ENCODE measurements around the gene VAMP2.

The VAMP2 gene

GRCh38 chr17:8122924-8123694 is 39.6 kb downstream of the VAMP2 start:
- no peak for DNase-seq

GRCh38 chr17:8122422-8122923 is 40.3 kb downstream of the VAMP2 start:
- no peak for DNase-seq

GRCh38 chr17:8121681-8122421 is 40.9 kb downstream of the VAMP2 start:
- peak in 1 of 2 experiments; percentile 67 for DNase-seq

- no peak for DNase-seq
Measured at GRCh38 chr17:8121407-8121680, 41.4 kb downstream of the VAMP2 start.

- DNase-seq = peak; percentile 74 to 84
Measured at GRCh38 chr17:8120520-8121406, 42.0 kb downstream of the VAMP2 start.

GRCh38 chr17:8119581-8120519 is 42.9 kb downstream of the VAMP2 start:
- DNase-seq = peak; percentile 93 to 94

- DNase-seq = peak; percentile 85 to 95
Measured at GRCh38 chr17:8118769-8119580, 43.8 kb downstream of the VAMP2 start.

GRCh38 chr17:8117980-8118768 is 44.6 kb downstream of the VAMP2 start, which contains the start of gene ALOXE3:
TSS of gene ALOXE3 (minus strand) at chr17:8118514. CDS start at chr17:8117990, 524 bp downstream.
- DNase-seq = no peak

- no peak for DNase-seq
Measured at GRCh38 chr17:8117367-8117979, 45.3 kb downstream of the VAMP2 start.

- no peak for DNase-seq
Measured at GRCh38 chr17:8116776-8117175, 46.0 kb downstream of the VAMP2 start.

GRCh38 chr17:8110907-8111306 is 51.8 kb downstream of the VAMP2 start:
- no peak for DNase-seq

GRCh38 chr17:8110456-8110804 is 52.3 kb downstream of the VAMP2 start:
- no peak for DNase-seq

GRCh38 chr17:8109661-8110455 is 52.9 kb downstream of the VAMP2 start:
- DNase-seq = peak in 1 of 2 experiments; percentile 15
